Omental fat pad (tissue), 4 donors: Measurements from ENCODE around the gene BLOC1S1. TPM values are rescaled to one million over a fixed set of nuclear protein-coding genes. Genes with fewer than 3 reads are reported as not detected.

Experiments
- ATAC-seq: fragments of 150-250 bp; one replicate; pipeline ENCODE4 v1.9.1; 2016; ENCODE audit warnings: mild to moderate bottlenecking, moderate library complexity; ENCODE audit not compliant: low FRiP score
- DNase-seq: peaks from one replicate; pipeline ENCODE4 v3.0.0-alpha.2; 2019; ENCODE audit warnings: low spot score
- total RNA-seq, 4 donors: library from RNA; depleted of rRNA; stranded (reverse); fragments of >200 nt; gene quantifications; one replicate each; pipeline ENCODE4 v1.1.0, GENCODE V29; 2016
- TF ChIP-seq, protein P1 (sequence below), 3 donors: fragments of 450-650 bp; IDR thresholded peaks; one replicate each; pipeline ENCODE4 v1.5.1; 2016 to 2017; ENCODE audit warnings: antibody characterized with exemption in 3 of 3, mild to moderate bottlenecking in 3 of 3, moderate library complexity in 2 of 3

Gene BLOC1S1
- total RNA-seq: 100 to 1,000 TPM; 168 to 247 (median 213) TPM

DNA sequence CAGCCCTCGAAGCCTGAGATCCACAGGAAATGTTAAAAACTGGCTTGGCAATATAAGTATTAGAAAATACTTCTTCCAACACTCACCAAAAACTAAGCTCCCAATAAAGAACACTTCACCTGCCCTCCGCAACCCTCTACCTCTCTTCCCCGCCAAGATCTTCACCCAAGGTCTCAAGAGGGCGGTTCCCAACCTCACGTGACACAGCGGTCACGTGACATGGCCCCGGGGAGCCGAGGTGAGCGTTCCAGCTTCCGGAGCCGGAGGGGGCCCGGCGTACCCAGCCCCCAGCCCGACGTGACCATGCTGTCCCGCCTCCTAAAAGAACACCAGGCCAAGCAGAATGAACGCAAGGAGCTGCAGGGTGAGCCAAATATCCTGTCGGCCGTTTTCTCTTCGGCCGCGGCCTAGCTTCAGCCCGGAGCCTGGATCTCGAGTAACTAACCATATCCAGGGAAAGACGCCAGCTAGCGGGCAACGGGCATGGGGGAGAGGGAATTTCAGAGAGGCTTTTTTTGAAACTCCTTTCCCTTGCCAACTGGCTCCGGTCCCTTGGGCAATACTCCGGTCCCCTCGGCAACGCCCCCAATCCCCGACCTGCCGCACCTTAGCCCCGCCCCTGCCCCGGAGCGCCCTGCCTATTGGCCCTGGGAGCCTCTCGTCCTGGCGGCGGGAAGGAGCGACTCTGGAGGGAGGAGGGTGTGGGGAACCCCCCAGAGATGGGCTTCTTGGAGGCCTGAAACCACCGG lies at the start of gene BLOC1S1:
Gene BLOC1S1 (plus strand): TSS at position 214 of the 749 bp plus-strand sequence. CDS start 6 bp downstream, at position 220.
- TF ChIP-seq, protein P1, sequence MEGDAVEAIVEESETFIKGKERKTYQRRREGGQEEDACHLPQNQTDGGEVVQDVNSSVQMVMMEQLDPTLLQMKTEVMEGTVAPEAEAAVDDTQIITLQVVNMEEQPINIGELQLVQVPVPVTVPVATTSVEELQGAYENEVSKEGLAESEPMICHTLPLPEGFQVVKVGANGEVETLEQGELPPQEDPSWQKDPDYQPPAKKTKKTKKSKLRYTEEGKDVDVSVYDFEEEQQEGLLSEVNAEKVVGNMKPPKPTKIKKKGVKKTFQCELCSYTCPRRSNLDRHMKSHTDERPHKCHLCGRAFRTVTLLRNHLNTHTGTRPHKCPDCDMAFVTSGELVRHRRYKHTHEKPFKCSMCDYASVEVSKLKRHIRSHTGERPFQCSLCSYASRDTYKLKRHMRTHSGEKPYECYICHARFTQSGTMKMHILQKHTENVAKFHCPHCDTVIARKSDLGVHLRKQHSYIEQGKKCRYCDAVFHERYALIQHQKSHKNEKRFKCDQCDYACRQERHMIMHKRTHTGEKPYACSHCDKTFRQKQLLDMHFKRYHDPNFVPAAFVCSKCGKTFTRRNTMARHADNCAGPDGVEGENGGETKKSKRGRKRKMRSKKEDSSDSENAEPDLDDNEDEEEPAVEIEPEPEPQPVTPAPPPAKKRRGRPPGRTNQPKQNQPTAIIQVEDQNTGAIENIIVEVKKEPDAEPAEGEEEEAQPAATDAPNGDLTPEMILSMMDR (IDR thresholded peaks at IDR 0.05): no peak
- DNase-seq: peak; percentile 91
- ATAC-seq: peak; percentile 70

GRCh38 chr12:55666508-55666907 lies 49.3 kb upstream of the BLOC1S1 start:
- TF ChIP-seq, protein P1 (IDR thresholded peaks at IDR 0.05): no peak
- DNase-seq (no peak), ATAC-seq (no peak)

DNA sequence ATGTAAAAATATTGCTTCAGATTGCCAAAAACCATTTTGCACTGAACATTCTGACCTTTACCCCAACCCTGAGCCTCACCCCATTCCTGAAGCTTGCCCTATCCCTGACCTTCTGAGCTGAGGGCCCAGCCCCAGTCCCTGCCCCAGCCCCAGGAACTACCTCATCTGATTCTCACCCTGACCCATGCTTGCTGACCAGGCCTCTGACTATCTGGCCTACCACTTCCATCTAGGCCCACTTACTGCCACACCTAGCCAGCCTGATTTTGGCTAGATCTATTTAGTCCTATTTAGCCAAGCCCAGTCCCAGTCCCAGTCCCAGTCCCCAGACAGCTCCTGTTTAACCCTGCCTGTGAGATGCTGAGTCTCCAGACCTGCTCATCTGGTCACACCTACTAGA lies 45.6 kb upstream of the BLOC1S1 start:
- TF ChIP-seq, protein P1 (IDR thresholded peaks at IDR 0.05): no peak
- DNase-seq (no peak), ATAC-seq (no peak)

- ATAC-seq (no peak), DNase-seq (no peak)
- TF ChIP-seq, protein P1 (IDR thresholded peaks at IDR 0.05): no peak
These were observed 44.1 kb upstream of the BLOC1S1 start for GRCh38 chr12:55671746-55672145.

DNA sequence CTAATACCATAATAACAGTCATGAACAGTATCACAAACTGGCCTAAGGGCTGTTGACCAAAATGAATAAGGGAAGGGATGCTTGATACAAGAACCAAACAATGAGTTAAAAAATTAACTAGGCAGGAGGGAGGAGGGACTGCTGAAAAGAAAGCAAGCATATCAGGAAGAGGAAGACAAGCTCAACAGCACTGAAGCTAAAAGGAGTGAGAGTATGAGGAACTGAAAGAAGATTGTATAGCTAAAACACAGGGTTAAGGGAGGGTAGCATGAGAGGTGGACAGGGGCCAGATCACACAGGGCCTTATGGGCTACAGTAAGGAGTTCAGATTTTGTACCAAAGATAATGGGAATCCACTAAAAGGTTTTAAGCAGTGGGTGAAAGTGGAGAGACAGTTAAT lies 42.2 kb upstream of the BLOC1S1 start:
- TF ChIP-seq, protein P1 (IDR thresholded peaks at IDR 0.05): no peak
- DNase-seq: no peak
- ATAC-seq: no peak

GRCh38 chr12:55675666-55676065 lies 40.2 kb upstream of the BLOC1S1 start:
- TF ChIP-seq, protein P1 (IDR thresholded peaks at IDR 0.05): no peak
- ATAC-seq (peak; percentile 74), DNase-seq (no peak)

DNA sequence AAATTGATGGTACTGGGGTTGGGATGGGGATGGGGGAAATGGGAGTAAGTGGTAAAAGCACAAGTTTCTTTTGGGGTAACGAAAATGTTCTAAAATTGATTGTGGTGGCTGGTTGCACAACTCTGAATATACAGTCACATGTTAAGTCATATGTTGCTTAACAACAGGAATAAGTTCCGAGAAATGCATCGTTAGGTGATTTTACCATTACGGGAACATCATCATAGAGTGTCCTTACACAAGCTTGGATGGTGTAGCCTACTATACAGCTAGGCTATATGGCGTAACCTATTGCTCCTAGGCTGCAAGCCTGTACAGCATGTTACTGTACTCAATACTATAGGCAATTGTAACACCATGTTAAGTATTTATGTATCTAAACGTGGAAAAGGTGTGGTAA lies 39.1 kb upstream of the BLOC1S1 start:
- DNase-seq (no peak), ATAC-seq (no peak)
- TF ChIP-seq, protein P1 (IDR thresholded peaks at IDR 0.05): no peak
